Right kidney (tissue), 1 donor: ENCODE measurements around the gene AK9.

Experiments
- DNase-seq: peaks from one replicate; pipeline ENCODE4 v3.0.0-alpha.2; 2016

Gene AK9

GRCh38 chr6:109696355-109696754, 5.4 kb upstream of the AK9 start:
- DNase-seq: no peak

GRCh38 chr6:109695468-109695867, 4.5 kb upstream of the AK9 start:
- DNase-seq: no peak

- DNase-seq: no peak
Observed at GRCh38 chr6:109693111-109693510, 2.1 kb upstream of the AK9 start.

GRCh38 chr6:109690373-109690736, 647 bp downstream of the AK9 start:
- DNase-seq: peak; percentile 76

GRCh38 chr6:109687271-109687761, 3.7 kb downstream of the AK9 start:
- no peak for DNase-seq

- no peak for DNase-seq
Observed at GRCh38 chr6:109686566-109687265, 4.3 kb downstream of the AK9 start.

GRCh38 chr6:109678661-109679505, 12.1 kb downstream of the AK9 start:
- DNase-seq: peak; percentile 16

GRCh38 chr6:109678240-109678639, 12.8 kb downstream of the AK9 start:
- no peak for DNase-seq

GRCh38 chr6:109676724-109677123, 14.3 kb downstream of the AK9 start:
- no peak for DNase-seq

- DNase-seq: no peak
Observed at GRCh38 chr6:109672839-109673238, 18.2 kb downstream of the AK9 start.

GRCh38 chr6:109672175-109672574, 18.8 kb downstream of the AK9 start:
- DNase-seq: no peak

GRCh38 chr6:109671733-109672132, 19.3 kb downstream of the AK9 start:
- DNase-seq: no peak

GRCh38 chr6:109669811-109670210, 21.2 kb downstream of the AK9 start:
- DNase-seq: no peak

- DNase-seq: no peak
Observed at GRCh38 chr6:109662192-109662591, 28.8 kb downstream of the AK9 start.

GRCh38 chr6:109660526-109661320, 30.3 kb downstream of the AK9 start:
- no peak for DNase-seq

GRCh38 chr6:109655761-109656262, 35.2 kb downstream of the AK9 start:
- no peak for DNase-seq

GRCh38 chr6:109653264-109653663, 37.7 kb downstream of the AK9 start:
- DNase-seq: no peak

GRCh38 chr6:109644131-109644530, 46.9 kb downstream of the AK9 start:
- DNase-seq: no peak

- DNase-seq: no peak
Observed at GRCh38 chr6:109632405-109632804, 58.6 kb downstream of the AK9 start.

- DNase-seq: no peak
Observed at GRCh38 chr6:109631403-109631802, 59.6 kb downstream of the AK9 start.

GRCh38 chr6:109628158-109629000, 62.6 kb downstream of the AK9 start:
- no peak for DNase-seq

- no peak for DNase-seq
Observed at GRCh38 chr6:109626311-109626710, 64.7 kb downstream of the AK9 start.
